ENCODE measurements around the gene MYO7A.

Gene MYO7A

DNA sequence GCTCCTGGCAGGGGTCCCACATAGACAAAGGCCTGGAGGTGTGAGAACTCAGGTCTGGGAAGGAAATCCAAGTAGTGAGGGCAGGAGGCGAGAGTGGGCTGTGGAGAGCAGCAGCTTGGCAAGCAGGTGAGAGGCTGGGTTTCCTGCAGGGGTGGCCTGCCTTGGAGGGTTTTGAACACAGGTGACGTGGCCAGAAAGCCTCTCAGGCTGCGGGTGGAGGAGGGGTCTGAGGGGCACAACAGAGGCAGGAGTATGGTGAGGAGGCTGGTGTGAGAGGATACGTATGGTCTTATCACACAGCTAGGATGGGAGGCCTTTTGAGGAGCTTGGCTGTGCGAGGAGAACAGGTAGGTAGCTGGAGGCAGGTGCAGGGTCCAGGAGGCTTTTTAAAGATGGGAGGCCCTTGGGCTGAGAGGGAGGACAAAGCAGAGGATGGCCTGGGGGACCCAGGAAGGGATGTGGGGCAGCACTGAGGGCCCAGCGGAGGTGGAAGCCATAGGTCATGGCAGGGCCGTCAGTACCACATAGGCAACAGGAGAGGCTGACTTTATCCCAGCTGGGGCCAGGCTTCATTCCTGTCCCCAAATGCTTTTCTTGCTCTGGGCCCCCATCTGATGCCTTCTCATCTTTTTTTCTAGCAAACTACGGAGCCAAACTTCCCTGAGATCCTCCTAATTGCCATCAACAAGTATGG is 84.4 kb downstream of the MYO7A start:
- no peak for DNase-seq (ENCODE audit: extremely low read depth, low read depth)
- no peak overlapping the region for H3K4me3 ChIP-seq (replicated peaks; ENCODE audit: low read depth, low read length)
- TF ChIP-seq, protein P1, sequence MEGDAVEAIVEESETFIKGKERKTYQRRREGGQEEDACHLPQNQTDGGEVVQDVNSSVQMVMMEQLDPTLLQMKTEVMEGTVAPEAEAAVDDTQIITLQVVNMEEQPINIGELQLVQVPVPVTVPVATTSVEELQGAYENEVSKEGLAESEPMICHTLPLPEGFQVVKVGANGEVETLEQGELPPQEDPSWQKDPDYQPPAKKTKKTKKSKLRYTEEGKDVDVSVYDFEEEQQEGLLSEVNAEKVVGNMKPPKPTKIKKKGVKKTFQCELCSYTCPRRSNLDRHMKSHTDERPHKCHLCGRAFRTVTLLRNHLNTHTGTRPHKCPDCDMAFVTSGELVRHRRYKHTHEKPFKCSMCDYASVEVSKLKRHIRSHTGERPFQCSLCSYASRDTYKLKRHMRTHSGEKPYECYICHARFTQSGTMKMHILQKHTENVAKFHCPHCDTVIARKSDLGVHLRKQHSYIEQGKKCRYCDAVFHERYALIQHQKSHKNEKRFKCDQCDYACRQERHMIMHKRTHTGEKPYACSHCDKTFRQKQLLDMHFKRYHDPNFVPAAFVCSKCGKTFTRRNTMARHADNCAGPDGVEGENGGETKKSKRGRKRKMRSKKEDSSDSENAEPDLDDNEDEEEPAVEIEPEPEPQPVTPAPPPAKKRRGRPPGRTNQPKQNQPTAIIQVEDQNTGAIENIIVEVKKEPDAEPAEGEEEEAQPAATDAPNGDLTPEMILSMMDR (IDR thresholded peaks at IDR 0.05; ENCODE audit: low read depth, low read length, missing control alignments) = no peak

DNA sequence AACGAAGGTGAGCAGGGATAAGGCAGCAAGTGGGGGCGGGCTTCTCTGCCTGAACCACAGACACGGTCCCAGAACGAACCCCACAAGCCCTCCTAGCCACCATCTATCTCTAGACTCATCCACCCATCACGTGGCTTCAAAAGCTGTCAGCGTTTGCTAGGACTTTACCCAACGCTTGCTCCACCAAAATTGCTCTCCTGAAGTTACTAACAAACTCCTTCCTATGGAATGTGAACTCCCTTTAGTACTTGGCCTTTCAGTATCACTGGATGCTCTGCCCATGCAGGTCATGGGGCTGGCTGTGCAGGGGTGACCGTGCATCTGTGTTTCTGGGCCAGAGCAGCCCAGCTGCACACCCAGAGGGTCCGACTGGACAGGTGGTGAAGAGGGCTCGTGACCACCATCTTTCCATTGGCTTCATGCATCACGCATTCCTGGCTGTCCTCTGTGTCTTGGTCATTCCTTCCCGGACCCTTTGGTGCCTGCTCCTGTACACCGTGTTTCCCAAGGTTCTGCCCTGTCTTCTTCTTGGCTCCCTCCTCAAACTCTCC is 85.1 kb downstream of the MYO7A start:
- no peak overlapping the region for H3K4me3 ChIP-seq (replicated peaks; ENCODE audit: low read depth, low read length)
- TF ChIP-seq, protein P1 (IDR thresholded peaks at IDR 0.05; ENCODE audit: low read depth, low read length, missing control alignments) = no peak
- no peak for DNase-seq (ENCODE audit: extremely low read depth, low read depth)

DNA sequence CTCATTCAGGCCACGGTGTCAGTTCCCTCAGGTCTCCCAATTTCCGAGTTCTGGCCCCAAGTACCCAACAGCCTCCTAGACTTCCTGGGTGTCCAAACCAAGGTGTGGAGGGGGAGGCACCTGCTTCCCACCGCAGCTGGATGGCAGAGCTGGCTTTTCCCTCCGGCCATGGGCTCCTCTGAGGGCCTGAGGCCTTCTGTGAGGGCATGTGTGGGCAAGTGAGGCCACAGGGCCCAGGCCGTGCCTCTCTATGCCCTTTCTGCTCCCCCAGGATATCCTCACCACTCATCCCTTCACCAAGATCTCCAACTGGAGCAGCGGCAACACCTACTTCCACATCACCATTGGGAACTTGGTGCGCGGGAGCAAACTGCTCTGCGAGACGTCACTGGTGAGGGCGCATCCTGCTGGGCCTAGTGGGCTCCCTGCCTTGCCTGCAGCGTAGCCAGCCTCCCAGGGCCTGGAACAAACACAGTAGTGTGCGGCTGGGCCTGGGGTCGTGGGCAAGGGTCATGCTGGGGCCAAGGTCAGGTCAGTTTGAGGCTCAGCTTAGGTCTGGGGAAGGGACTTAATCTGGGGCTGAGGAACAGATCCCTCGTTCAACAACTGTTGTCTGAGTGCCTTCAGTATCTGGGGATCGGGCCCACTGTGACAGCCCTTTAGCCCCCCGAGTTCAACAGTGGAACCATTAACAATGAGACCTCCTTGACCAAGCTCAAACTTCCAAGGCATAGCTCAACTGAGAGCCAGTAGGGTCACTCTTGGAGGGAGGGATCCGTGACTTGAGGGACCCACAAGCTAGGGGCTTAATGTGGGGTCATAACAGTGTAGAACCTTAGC is 85.8 kb downstream of the MYO7A start:
- TF ChIP-seq, protein P1 (IDR thresholded peaks at IDR 0.05; ENCODE audit: low read depth, low read length, missing control alignments) = no peak
- no peak overlapping the region for H3K4me3 ChIP-seq (replicated peaks; ENCODE audit: low read depth, low read length)
- DNase-seq (ENCODE audit: extremely low read depth, low read depth) = no peak

DNA sequence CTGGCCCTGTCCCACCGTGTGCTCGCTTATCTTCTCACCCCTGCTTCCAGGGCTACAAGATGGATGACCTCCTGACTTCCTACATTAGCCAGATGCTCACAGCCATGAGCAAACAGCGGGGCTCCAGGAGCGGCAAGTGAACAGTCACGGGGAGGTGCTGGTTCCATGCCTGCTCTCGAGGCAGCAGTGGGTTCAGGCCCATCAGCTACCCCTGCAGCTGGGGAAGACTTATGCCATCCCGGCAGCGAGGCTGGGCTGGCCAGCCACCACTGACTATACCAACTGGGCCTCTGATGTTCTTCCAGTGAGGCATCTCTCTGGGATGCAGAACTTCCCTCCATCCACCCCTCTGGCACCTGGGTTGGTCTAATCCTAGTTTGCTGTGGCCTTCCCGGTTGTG is 86.5 kb downstream of the MYO7A start:
- TF ChIP-seq, protein P1 (IDR thresholded peaks at IDR 0.05; ENCODE audit: low read depth, low read length, missing control alignments) = no peak
- no peak for DNase-seq (ENCODE audit: extremely low read depth, low read depth)

DNA sequence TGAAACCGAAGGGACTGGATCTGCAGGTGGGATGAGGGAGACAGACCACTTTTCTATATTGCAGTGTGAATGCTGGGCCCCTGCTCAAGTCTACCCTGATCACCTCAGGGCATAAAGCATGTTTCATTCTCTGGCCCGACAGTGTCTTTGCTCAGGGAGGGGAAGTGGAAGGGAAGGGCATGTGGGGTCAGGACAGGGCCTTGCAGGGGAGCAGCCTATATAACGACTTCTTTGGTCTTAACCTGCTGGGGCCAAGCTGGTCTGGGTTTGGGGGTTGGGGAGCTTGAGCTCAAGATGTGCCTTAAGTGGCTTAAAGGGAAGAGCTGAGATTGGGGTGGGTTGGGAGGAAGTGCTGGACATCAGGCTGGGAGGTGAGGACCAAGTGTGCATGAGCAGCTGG is 87.1 kb downstream of the MYO7A start:
- no peak overlapping the region for H3K4me3 ChIP-seq (replicated peaks; ENCODE audit: low read depth, low read length)
- DNase-seq (ENCODE audit: extremely low read depth, low read depth) = no peak
- TF ChIP-seq, protein P1 (IDR thresholded peaks at IDR 0.05; ENCODE audit: low read depth, low read length, missing control alignments) = no peak

More for the DNA sequence above, 86.5 kb downstream of the MYO7A start:
- no peak overlapping the region for H3K4me3 ChIP-seq (replicated peaks; ENCODE audit: low read depth, low read length)

DNA sequence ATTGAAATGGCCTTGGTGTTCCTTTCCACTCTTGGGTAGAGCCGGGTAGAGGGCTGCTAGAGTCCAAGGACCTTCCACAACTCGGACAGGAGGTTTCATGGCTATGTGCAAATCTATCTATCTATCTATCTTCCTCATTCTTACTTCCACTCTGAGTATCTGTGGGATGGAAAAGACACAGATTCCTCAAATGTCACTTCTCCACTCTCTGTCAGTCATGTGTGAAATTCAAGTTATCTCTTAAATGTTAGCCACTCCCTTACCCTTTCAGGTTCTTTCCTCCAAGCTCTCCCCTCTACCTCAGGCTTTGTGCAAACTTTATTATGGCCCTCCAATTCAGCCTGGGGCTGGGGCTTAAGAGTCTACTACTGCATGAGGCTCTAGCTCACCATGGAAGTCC is 89.1 kb downstream of the MYO7A start:
- H3K4me3 ChIP-seq (replicated peaks; ENCODE audit: low read depth, low read length) = no peak overlapping the region
- TF ChIP-seq, protein P1 (IDR thresholded peaks at IDR 0.05; ENCODE audit: low read depth, low read length, missing control alignments) = no peak
- DNase-seq (ENCODE audit: extremely low read depth, low read depth) = no peak

All from HFF-Myc (cell line).